HG03045 (cell line): ENCODE results near the gene KLHL22.
"Not testable (repeated sequence)": the region's sequence is repeated elsewhere in the genome, so short reads cannot be mapped to it uniquely, and the experiment has no call there.

Experiments
- ATAC-seq: cut with Tn5 transposase; IDR thresholded peaks from one replicate; pipeline ENCODE4 v1.9.1; 2021; ENCODE audit warnings: mild to moderate bottlenecking, moderate library complexity; ENCODE audit not compliant: unreplicated experiment

Gene KLHL22

GRCh38 chr22:20451129-20451778, 44.3 kb downstream of the KLHL22 start:
- ATAC-seq = not testable (repeated sequence)

GRCh38 chr22:20450551-20450906, 45.1 kb downstream of the KLHL22 start:
- no peak for ATAC-seq

GRCh38 chr22:20449819-20450550, 45.6 kb downstream of the KLHL22 start:
- ATAC-seq = no peak

GRCh38 chr22:20448630-20449029, 47.0 kb downstream of the KLHL22 start:
- ATAC-seq = no peak

GRCh38 chr22:20446383-20446970, 49.1 kb downstream of the KLHL22 start:
- no peak for ATAC-seq

- no peak for ATAC-seq
These were observed 51.3 kb downstream of the KLHL22 start for GRCh38 chr22:20444325-20444724.

- ATAC-seq = no peak
These were observed 52.9 kb downstream of the KLHL22 start for GRCh38 chr22:20442485-20443284.

- no peak for ATAC-seq
These were observed 53.7 kb downstream of the KLHL22 start for GRCh38 chr22:20441631-20442484.

GRCh38 chr22:20440637-20441591, 54.7 kb downstream of the KLHL22 start:
- no peak for ATAC-seq

- ATAC-seq = no peak
These were observed 55.5 kb downstream of the KLHL22 start for GRCh38 chr22:20439928-20440575.

GRCh38 chr22:20439556-20439927, 56.1 kb downstream of the KLHL22 start:
- no peak for ATAC-seq

GRCh38 chr22:20438678-20439492, 56.7 kb downstream of the KLHL22 start:
- ATAC-seq = no peak

GRCh38 chr22:20438427-20438677, 57.2 kb downstream of the KLHL22 start:
- no peak for ATAC-seq

- ATAC-seq = no peak
These were observed 57.8 kb downstream of the KLHL22 start, which contains the start of gene SCARF2 for GRCh38 chr22:20437613-20438426. Gene SCARF2 (minus strand): TSS chr22:20437825. CDS start chr22:20437754, 71 bp downstream.

- ATAC-seq = no peak
These were observed 58.6 kb downstream of the KLHL22 start for GRCh38 chr22:20436768-20437612.

GRCh38 chr22:20436307-20436767, 59.3 kb downstream of the KLHL22 start:
- no peak for ATAC-seq
